ENCODE results near the gene FN3KRP. TPM values are rescaled to one million over a fixed set of nuclear protein-coding genes. Genes with fewer than 3 reads are reported as not detected.

FN3KRP gene
- total and polyA plus RNA-seq, 2 of the 13 experiments (the other 11 are each of a cell fraction or from before 2014, with no cell fraction given), result 22.4 to 28.2 TPM

DNA sequence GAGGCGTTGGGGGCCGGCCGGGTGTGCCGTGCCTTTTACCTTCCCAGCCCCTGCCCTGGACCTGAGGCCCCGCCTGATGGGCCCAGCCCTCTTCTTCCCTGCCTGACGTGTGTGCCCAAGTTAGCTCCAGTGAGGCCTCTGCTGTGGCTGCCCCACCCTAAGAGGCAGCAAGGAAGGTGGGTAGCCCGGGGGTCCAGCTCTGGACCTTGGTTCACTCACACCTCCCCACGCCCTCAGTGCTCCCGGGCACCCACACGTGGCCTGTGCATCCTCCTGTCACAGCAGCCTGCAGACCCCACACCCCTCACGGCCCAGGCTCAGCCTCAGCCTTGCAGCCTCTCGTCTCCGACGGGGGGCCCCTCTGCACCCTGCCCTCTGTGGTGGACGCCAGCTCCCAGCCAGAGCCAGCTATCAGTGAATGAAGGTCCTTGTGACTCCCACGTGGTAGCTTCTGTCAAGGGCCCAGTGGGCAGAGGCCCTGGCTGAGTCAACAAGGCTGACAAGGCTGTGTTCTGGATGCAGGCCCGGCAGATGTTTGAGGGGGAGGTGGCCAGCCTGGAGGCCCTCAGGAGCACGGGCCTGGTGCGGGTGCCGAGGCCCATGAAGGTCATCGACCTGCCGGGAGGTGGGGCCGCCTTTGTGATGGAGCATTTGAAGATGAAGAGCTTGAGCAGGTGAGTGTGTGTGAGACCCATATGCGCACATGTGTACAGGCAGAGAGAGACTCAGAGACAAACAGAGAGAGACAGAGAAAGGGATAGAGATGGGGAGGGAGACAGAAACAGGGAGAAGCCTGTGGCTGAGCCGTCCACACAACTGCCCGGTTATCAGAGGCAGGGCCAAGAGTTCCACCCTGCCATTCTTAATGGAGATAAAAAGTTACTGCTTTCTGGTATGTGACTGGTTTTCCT lies 21.7 kb downstream of the FN3KRP start (continued):
- TF ChIP-seq FOXP4 (CRISPR knock-in tag; IDR thresholded peaks at IDR 0.05) (peak; percentile 90), ZNF572 (CRISPR knock-in tag; IDR thresholded peaks at IDR 0.05) (peak; percentile 97; the same call in 1 of the 2 replicates), NBN (conservative IDR thresholded peaks at IDR 0.05) (no peak), MBD4 (IDR thresholded peaks at IDR 0.05; ENCODE audit: borderline replicate concordance, low read length) (no peak), HOXA5 (CRISPR knock-in tag; IDR thresholded peaks at IDR 0.05) (peak; percentile 97), ZNF550 (CRISPR knock-in tag; IDR thresholded peaks at IDR 0.05; ENCODE audit: borderline replicate concordance) (peak; percentile 29; the same call in 1 of the 2 replicates), ZNF768 (CRISPR knock-in tag; IDR thresholded peaks at IDR 0.05) (peak; percentile 75; the same call in 1 of the 2 replicates), FOXO1 (CRISPR knock-in tag; IDR thresholded peaks at IDR 0.05) (peak; percentile 97), IRF2 (CRISPR knock-in tag; IDR thresholded peaks at IDR 0.05) (peak; percentile 99), RXRB (CRISPR knock-in tag; IDR thresholded peaks at IDR 0.05; ENCODE audit: borderline replicate concordance) (peak; percentile 99), FOXC1 (CRISPR knock-in tag; IDR thresholded peaks at IDR 0.05; ENCODE audit: borderline replicate concordance) (peak; percentile 100), ZSCAN21 (CRISPR knock-in tag; IDR thresholded peaks at IDR 0.05; ENCODE audit: borderline replicate concordance) (peak; percentile 100), TAF15 (IDR thresholded peaks at IDR 0.05; ENCODE audit: low read depth, low read length, poor library complexity, severe bottlenecking) (no peak), HOXA3 (CRISPR knock-in tag; IDR thresholded peaks at IDR 0.05) (peak; percentile 98), ZNF790 (CRISPR knock-in tag; IDR thresholded peaks at IDR 0.05; ENCODE audit: borderline replicate concordance) (peak; percentile 92; the same call in 1 of the 2 replicates), SAP130 (CRISPR knock-in tag; IDR thresholded peaks at IDR 0.05; ENCODE audit: low read depth) (peak; percentile 100), SRSF9 (IDR thresholded peaks at IDR 0.05; ENCODE audit: borderline replicate concordance, insufficient read depth, low read depth, low read length, poor library complexity, severe bottlenecking) (no peak), MYC (CRISPR knock-in tag; IDR thresholded peaks at IDR 0.05; ENCODE audit: borderline replicate concordance) (peak; percentile 99)
- TF ChIP-seq, protein P1, sequence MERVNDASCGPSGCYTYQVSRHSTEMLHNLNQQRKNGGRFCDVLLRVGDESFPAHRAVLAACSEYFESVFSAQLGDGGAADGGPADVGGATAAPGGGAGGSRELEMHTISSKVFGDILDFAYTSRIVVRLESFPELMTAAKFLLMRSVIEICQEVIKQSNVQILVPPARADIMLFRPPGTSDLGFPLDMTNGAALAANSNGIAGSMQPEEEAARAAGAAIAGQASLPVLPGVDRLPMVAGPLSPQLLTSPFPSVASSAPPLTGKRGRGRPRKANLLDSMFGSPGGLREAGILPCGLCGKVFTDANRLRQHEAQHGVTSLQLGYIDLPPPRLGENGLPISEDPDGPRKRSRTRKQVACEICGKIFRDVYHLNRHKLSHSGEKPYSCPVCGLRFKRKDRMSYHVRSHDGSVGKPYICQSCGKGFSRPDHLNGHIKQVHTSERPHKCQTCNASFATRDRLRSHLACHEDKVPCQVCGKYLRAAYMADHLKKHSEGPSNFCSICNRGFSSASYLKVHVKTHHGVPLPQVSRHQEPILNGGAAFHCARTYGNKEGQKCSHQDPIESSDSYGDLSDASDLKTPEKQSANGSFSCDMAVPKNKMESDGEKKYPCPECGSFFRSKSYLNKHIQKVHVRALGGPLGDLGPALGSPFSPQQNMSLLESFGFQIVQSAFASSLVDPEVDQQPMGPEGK (CRISPR knock-in tag; IDR thresholded peaks at IDR 0.05), result peak; percentile 100
- TF ChIP-seq, protein P2, sequence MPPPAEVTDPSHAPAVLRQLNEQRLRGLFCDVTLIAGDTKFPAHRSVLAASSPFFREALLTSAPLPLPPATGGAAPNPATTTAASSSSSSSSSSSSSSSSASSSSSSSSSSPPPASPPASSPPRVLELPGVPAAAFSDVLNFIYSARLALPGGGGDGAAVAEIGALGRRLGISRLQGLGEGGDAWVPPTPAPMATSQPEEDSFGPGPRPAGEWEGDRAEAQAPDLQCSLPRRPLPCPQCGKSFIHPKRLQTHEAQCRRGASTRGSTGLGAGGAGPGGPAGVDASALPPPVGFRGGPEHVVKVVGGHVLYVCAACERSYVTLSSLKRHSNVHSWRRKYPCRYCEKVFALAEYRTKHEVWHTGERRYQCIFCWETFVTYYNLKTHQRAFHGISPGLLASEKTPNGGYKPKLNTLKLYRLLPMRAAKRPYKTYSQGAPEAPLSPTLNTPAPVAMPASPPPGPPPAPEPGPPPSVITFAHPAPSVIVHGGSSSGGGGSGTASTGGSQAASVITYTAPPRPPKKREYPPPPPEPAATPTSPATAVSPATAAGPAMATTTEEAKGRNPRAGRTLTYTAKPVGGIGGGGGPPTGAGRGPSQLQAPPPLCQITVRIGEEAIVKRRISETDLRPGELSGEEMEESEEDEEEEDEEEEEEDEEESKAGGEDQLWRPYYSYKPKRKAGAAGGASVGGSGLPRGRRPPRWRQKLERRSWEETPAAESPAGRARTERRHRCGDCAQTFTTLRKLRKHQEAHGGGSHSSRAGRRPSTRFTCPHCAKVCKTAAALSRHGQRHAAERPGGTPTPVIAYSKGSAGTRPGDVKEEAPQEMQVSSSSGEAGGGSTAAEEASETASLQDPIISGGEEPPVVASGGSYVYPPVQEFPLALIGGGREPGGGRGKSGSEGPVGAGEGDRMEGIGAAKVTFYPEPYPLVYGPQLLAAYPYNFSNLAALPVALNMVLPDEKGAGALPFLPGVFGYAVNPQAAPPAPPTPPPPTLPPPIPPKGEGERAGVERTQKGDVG (CRISPR knock-in tag; IDR thresholded peaks at IDR 0.05; ENCODE audit: borderline replicate concordance), result peak; percentile 99
